GM12878 (cell line): ENCODE results near the gene SYN1. TPM values are rescaled to one million over a fixed set of nuclear protein-coding genes. Genes with fewer than 3 reads are reported as not detected.

Source experiments
- ATAC-seq: fragments of 200-7000 bp; cut with Tn5 transposase; 3 replicates; pipeline ENCODE4 v1.9.1; 2020; ENCODE audit warnings: mild to moderate bottlenecking, moderate library complexity
- BruUV-seq: library from RNA; stranded (reverse); fragments of 400-500 nt; replicated peaks from 2 replicates; lab custom pipeline; 2021; lab: Mats Ljungman, UMichigan
- CTCF ChIA-PET: fragments of 300-600 bp; sonication (Branson Sonifier 250); formaldehyde crosslinking; extraction: SDS; loops from one replicate; lab custom pipeline; 2021; ENCODE audit warnings: inconsistent platforms; lab: Yijun Ruan, JAX
- POLR2A ChIA-PET: fragments of 350-600 bp; formaldehyde crosslinking; extraction: SDS; loops from one replicate; lab custom pipeline; 2021; ENCODE audit warnings: inconsistent platforms; lab: Charles Lee
- RAD21 ChIA-PET: fragments of 300-600 bp; sonication (Branson Sonifier 250); formaldehyde crosslinking; loops from one replicate; lab custom pipeline; 2023; ENCODE audit warnings: antibody characterized with exemption; ENCODE audit not compliant: unreplicated experiment; lab: Charles Lee
- SMC1A ChIA-PET: fragments of 300-600 bp; sonication (Branson Sonifier 250); formaldehyde crosslinking; loops from one replicate; lab custom pipeline; 2023; ENCODE audit not compliant: unreplicated experiment, uncharacterized antibody; lab: Charles Lee
- DNase-seq: peaks from one replicate; pipeline ENCODE4 v3.0.0-alpha.2; 2011; ENCODE audit warnings: low read depth, low spot score
- FAIRE-seq: peaks from 3 replicates; lab custom pipeline; 2011; peaks lifted over from hg19 to GRCh38; lab: Jason Lieb, UNC
- H2AFZ ChIP-seq: 2 replicates; pipeline ENCODE4 v1.6.0; 2011; ENCODE audit warnings: low read depth, low read length, control low read depth; ENCODE audit not compliant: control insufficient read depth
- H3K27ac ChIP-seq: 2 replicates; pipeline ENCODE4 v1.5.1; 2011; ENCODE audit warnings: control low read depth; ENCODE audit not compliant: control insufficient read depth, insufficient read depth
- H3K27me3 ChIP-seq, 2 experiments: replicated peaks in 1 of 2; 2 replicates each; pipeline versions ENCODE4 v1.6.0 to v1.6.1; 2011; ENCODE audit warnings: low read length in 1 of 2; ENCODE audit not compliant: control insufficient read depth in 2 of 2, insufficient read depth in 2 of 2
- H3K36me3 ChIP-seq, 2 experiments: 2 replicates each; pipeline ENCODE4 v1.5.1; 2011; ENCODE audit warnings: low read length in 1 of 2; ENCODE audit not compliant: control insufficient read depth in 2 of 2, insufficient read depth in 2 of 2
- H3K4me1 ChIP-seq: 2 replicates; pipeline ENCODE4 v1.6.1; 2011; ENCODE audit warnings: mild to moderate bottlenecking, low read length, moderate library complexity, mixed read lengths; ENCODE audit not compliant: control insufficient read depth, insufficient read depth
- H3K4me2 ChIP-seq: 2 replicates; pipeline ENCODE4 v1.6.0; 2011; ENCODE audit warnings: control low read depth; ENCODE audit not compliant: control insufficient read depth, insufficient read depth
- H3K4me3 ChIP-seq: fragments of 200-600 bp; sonication (generic); 2 replicates; pipeline ENCODE4 v1.5.1; 2016
- H3K79me2 ChIP-seq: 2 replicates; pipeline ENCODE4 v1.6.0; 2011; ENCODE audit warnings: low read length; ENCODE audit not compliant: control insufficient read depth, insufficient read depth
- H3K9ac ChIP-seq: 2 replicates; pipeline ENCODE4 v1.8.0; 2011; ENCODE audit warnings: low read length, control low read depth, mixed read lengths; ENCODE audit not compliant: control insufficient read depth, insufficient read depth
- H3K9me3 ChIP-seq: replicated peaks from 3 replicates; pipeline ENCODE4 v1.5.1; 2011; ENCODE audit warnings: mild to moderate bottlenecking, low read length; ENCODE audit not compliant: control insufficient read depth, insufficient read depth
- H4K20me1 ChIP-seq: 2 replicates; pipeline ENCODE4 v1.6.0; 2011; ENCODE audit not compliant: control insufficient read depth, insufficient read depth
- CREM ChIP-seq: IDR thresholded peaks from 2 replicates; pipeline ENCODE4 v1.6.1; 2014; ENCODE audit warnings: antibody characterized with exemption, low read depth
- CUX1 ChIP-seq: IDR thresholded peaks from 2 replicates; pipeline ENCODE4 v1.6.1; 2012; ENCODE audit warnings: improper control_type of control experiment, low read depth, low read length; ENCODE audit not compliant: insufficient replicate concordance
- FOXM1 ChIP-seq: IDR thresholded peaks from 2 replicates; pipeline ENCODE4 v1.6.1; 2012; ENCODE audit warnings: low read depth, mild to moderate bottlenecking, inconsistent platforms, low read length, moderate library complexity
- RAD21 ChIP-seq: IDR thresholded peaks from 2 replicates; pipeline ENCODE4 v1.6.1; 2011; ENCODE audit warnings: mild to moderate bottlenecking, low read depth, low read length, moderate library complexity; ENCODE audit not compliant: insufficient read depth
- SMC3 ChIP-seq: IDR thresholded peaks from 2 replicates; pipeline ENCODE4 v1.6.1; 2011; ENCODE audit warnings: low read length, improper control_type of control experiment, borderline replicate concordance
- SPI1 ChIP-seq: IDR thresholded peaks from 2 replicates; pipeline ENCODE4 v1.6.1; 2011; ENCODE audit warnings: low read depth, mild to moderate bottlenecking, low read length, moderate library complexity, borderline replicate concordance; ENCODE audit not compliant: insufficient read depth
- WGBS: methylation state at CpG from one replicate; pipeline ENCODE4 v1.1.6; 2016; ENCODE audit warnings: low lambda C conversion rate; ENCODE audit not compliant: insufficient replicate concordance, insufficient coverage; ENCODE audit errors: missing lambda C conversion rate; 5-methylcytosine and 5-hydroxymethylcytosine counted together
- in situ Hi-C: fragments of 300-500 bp; cut with MboI; formaldehyde crosslinking; loops from 9 replicates; pipeline ENCODE4 v1.14.3; 2018; ENCODE audit warnings: mixed read lengths
- intact Hi-C: fragments of 100-400 bp; cut with micrococcal nuclease; formaldehyde crosslinking; loops from one replicate; pipeline ENCODE4 v1.14.2; 2022; ENCODE audit not compliant: unreplicated experiment
- polyA plus RNA-seq, 11 experiments: library from polyadenylated mRNA; depleted of rRNA in 4 of 11; unstranded in 6 of 11; stranded (reverse) in 5 of 11; fragments of >200 nt; fragmentation: Nextera tagmentation in 4 of 11; fragmentation: Illumina TruSeq in 1 of 11; extraction: Ambion mirVana in 4 of 11; extraction: Trizol in 1 of 11; gene quantifications; 1 replicate in 1 of 11; 2 replicates in 10 of 11; pipeline versions ENCODE4 v1.2.1 to v1.2.3, GENCODE V29; 2011 to 2016; ENCODE audit warnings: inconsistent platforms in 2 of 11, missing spikeins in 2 of 11, low read depth in 1 of 11
- total RNA-seq, 4 experiments: library from RNA; depleted of rRNA in 3 of 4; stranded (reverse); fragments of >200 nt in 3 of 4; fragmentation: Illumina TruSeq in 1 of 4; extraction: Trizol in 1 of 4; gene quantifications; 2 replicates each; pipeline versions ENCODE4 v1.2.1 to v1.2.3, GENCODE V29; 2013 to 2021
- TF ChIP-seq, protein P1 (sequence below), 3 experiments: IDR thresholded peaks in 2 of 3; conservative IDR thresholded peaks in 1 of 3; 2 replicates each; pipeline ENCODE4 v1.5.1; 2011; ENCODE audit warnings: low read depth in 3 of 3, low read length in 3 of 3, mild to moderate bottlenecking in 3 of 3, control low read depth in 2 of 3, moderate library complexity in 2 of 3, inconsistent platforms in 1 of 3, mixed read lengths in 1 of 3; ENCODE audit not compliant: control insufficient read depth in 2 of 3, insufficient read depth in 1 of 3; ENCODE audit errors: extremely low read depth in 1 of 3
- TF ChIP-seq, protein P2 (sequence below): fragments of 450-650 bp; IDR thresholded peaks from 2 replicates; pipeline ENCODE4 v1.6.1; 2017; ENCODE audit warnings: antibody characterized with exemption, mild to moderate bottlenecking, moderate library complexity

SYN1 gene
- total and polyA plus RNA-seq, 10 of the 15 experiments (the other 5 are each of a cell fraction or from before 2014, with no cell fraction given), result 0.09 to 0.57 (median 0.16) TPM; not detected in 3

- TF ChIP-seq CUX1 (no peak), CREM (no peak), SPI1 (no peak)
Observed at GRCh38 chrX:47563801-47564315, 55.8 kb downstream of the SYN1 start (continued).

GRCh38 chrX:47562615-47563243 lies 56.9 kb downstream of the SYN1 start:
- ChIA-PET POLR2A (no interaction called here), SMC1A (no interaction called here), CTCF (interaction anchor here (0.7 to 2.4 kb wide), 6 partner anchors 20 to 101 kb away, joined by 3 to 10 read pairs (median 3); no protein-coding TSS in a partner anchor), RAD21 (interaction anchor here (1.2 to 1.6 kb wide), 3 partner anchors 43 to 86 kb away, joined by 3 to 4 read pairs (median 4); no protein-coding TSS in a partner anchor)
- Histone ChIP-seq H4K20me1 (no peaks in the 10 kb centered on the region), H3K27me3 (no peaks in the 10 kb centered on the region), H3K9ac (no peak overlapping the region), H3K4me3 (peak overlapping the region; percentile 44; the same call in 1 of the 2 replicates), H3K9me3 (no peaks in the 10 kb centered on the region), H2AFZ (no peak overlapping the region), H3K4me1 (no peaks in the 10 kb centered on the region; the same call in 1 of the 2 replicates), H3K36me3 (peaks cover 3 to 4% of the 10 kb centered on the region in 2 experiments; a peak in 3 of 4 replicates), H3K4me2 (no peak overlapping the region; the same call in 1 of the 2 replicates), H3K27ac (no peak overlapping the region), H3K79me2 (peaks cover 22% of the 10 kb centered on the region)
- no peak for DNase-seq
- intact Hi-C loops (loop anchor here (2.0 to 5.0 kb wide), 4 partner anchors 82 to 465 kb away; partner anchors contain the start of gene ZNF81), in situ Hi-C loops (loop anchor here (10.0 kb wide), 2 partner anchors 82 to 462 kb away; no protein-coding TSS in a partner anchor)
- peak; percentile 4; the same call in 1 of the 3 replicates for ATAC-seq
- no peak for FAIRE-seq
- 56% methylated on average over 13 of the region's 13 CpGs for WGBS
- no TSS peak for BruUV-seq
- TF ChIP-seq, protein P1, sequence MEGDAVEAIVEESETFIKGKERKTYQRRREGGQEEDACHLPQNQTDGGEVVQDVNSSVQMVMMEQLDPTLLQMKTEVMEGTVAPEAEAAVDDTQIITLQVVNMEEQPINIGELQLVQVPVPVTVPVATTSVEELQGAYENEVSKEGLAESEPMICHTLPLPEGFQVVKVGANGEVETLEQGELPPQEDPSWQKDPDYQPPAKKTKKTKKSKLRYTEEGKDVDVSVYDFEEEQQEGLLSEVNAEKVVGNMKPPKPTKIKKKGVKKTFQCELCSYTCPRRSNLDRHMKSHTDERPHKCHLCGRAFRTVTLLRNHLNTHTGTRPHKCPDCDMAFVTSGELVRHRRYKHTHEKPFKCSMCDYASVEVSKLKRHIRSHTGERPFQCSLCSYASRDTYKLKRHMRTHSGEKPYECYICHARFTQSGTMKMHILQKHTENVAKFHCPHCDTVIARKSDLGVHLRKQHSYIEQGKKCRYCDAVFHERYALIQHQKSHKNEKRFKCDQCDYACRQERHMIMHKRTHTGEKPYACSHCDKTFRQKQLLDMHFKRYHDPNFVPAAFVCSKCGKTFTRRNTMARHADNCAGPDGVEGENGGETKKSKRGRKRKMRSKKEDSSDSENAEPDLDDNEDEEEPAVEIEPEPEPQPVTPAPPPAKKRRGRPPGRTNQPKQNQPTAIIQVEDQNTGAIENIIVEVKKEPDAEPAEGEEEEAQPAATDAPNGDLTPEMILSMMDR (IDR thresholded peaks at IDR 0.05 in 2 of 3, conservative IDR thresholded peaks at IDR 0.05 in 1 of 3; ENCODE audit: control insufficient read depth in 2 of 3, extremely low read depth in 1 of 3, insufficient read depth in 1 of 3, low read depth in 3 of 3, low read length in 3 of 3), result peak; percentile 37 to 60 (median 41); a peak in 5 of 6 replicates
- TF ChIP-seq SPI1 (peak; percentile 14; the same call in 1 of the 2 replicates), SMC3 (peak; percentile 59), FOXM1 (no peak), RAD21 (peak; percentile 41)
- TF ChIP-seq, protein P2, sequence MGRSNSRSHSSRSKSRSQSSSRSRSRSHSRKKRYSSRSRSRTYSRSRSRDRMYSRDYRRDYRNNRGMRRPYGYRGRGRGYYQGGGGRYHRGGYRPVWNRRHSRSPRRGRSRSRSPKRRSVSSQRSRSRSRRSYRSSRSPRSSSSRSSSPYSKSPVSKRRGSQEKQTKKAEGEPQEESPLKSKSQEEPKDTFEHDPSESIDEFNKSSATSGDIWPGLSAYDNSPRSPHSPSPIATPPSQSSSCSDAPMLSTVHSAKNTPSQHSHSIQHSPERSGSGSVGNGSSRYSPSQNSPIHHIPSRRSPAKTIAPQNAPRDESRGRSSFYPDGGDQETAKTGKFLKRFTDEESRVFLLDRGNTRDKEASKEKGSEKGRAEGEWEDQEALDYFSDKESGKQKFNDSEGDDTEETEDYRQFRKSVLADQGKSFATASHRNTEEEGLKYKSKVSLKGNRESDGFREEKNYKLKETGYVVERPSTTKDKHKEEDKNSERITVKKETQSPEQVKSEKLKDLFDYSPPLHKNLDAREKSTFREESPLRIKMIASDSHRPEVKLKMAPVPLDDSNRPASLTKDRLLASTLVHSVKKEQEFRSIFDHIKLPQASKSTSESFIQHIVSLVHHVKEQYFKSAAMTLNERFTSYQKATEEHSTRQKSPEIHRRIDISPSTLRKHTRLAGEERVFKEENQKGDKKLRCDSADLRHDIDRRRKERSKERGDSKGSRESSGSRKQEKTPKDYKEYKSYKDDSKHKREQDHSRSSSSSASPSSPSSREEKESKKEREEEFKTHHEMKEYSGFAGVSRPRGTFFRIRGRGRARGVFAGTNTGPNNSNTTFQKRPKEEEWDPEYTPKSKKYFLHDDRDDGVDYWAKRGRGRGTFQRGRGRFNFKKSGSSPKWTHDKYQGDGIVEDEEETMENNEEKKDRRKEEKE, result no peak
- TF ChIP-seq, all 136 proteins: peak for 4
